AG04449 (cell line): ENCODE data around the gene KLHL26.

Source experiments
- CTCF ChIA-PET: fragments of 350-600 bp; formaldehyde crosslinking; extraction: SDS; loops from one replicate; lab custom pipeline; 2021; ENCODE audit warnings: antibody characterized with exemption; lab: Yijun Ruan, JAX
- POLR2A ChIA-PET: fragments of 400-600, 350-600 bp; formaldehyde crosslinking; extraction: SDS; loops from one replicate; lab custom pipeline; 2020; ENCODE audit warnings: antibody characterized with exemption, inconsistent platforms; lab: Yijun Ruan, JAX
- DNase-seq: peaks from one replicate; pipeline ENCODE4 v3.0.0-alpha.2; 2010; ENCODE audit warnings: low read depth, low spot score
- H3K4me3 ChIP-seq: 2 replicates; pipeline ENCODE4 v1.5.1; 2011; ENCODE audit warnings: low read depth, mild to moderate bottlenecking, control low read depth, low read length
- CTCF ChIP-seq: IDR thresholded peaks from one replicate; pipeline ENCODE4 v1.5.1; 2011; ENCODE audit warnings: mild to moderate bottlenecking, moderate library complexity, low read length, control low read depth, inconsistent platforms; ENCODE audit not compliant: insufficient read depth; ENCODE audit errors: missing control alignments

Gene KLHL26

DNA sequence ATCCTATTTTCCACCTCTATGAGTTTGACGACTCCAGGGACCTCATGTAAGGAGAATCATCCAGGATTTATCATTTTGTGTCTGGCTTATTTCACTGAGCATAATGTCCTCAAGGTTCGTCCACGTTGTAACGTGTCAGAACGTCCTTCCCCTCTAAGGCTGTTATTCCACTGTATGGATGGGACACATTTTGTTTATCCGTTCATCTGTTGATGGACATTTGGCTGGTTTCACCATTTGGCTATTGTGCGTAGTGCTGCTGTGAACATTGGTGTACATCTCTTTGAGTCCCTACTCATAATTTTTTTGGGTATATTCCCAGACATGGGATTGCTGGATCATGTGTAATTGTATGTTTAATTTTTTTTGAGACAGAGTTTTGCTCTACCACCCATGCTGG is 68.1 kb downstream of the KLHL26 start:
- CTCF ChIA-PET = no interaction called here
- no peak for DNase-seq
- POLR2A ChIA-PET = no interaction called here
- no peak overlapping the region for H3K4me3 ChIP-seq
- no peak for TF ChIP-seq CTCF

DNA sequence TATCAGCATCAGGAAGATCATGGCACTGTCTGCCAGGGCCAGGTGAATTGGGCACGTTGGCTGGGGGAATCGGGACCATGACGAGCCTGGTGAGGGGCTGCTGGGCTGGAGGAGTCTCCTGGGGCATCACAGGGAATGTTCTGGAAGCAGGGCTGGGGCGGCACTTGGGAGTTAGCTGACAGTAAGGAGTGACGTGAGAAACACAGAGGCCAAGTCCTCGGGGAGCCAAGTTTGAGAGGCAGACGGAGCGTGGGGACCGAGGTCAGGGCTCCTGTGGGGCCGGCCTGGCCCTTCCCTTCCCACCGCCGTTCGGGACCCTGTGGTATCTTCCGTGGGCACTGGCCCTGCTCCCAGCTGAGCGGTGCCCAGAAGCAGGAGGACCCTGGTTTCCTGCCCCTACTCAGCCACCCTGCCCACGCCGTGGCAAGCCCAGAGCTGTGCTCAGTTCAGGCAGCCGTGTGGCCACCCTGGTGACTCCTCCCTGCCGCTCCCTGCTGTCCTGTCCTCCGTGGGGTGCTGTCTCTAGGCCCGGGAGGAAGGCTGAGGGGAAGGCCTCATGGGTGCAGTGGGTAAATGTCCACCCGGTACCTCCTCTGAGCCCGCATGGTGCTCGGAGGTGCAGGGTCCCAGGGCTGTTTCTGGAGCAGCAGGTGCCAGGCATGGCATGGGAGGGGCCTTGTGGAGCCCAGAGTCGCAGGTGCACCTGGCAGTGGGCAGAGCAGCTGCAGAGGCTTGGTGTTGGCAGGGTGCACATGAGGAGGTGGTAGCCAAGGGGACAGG is 71.8 kb downstream of the KLHL26 start:
- no peak overlapping the region for H3K4me3 ChIP-seq
- no peak for DNase-seq
- CTCF ChIA-PET = interaction anchor here (0.7 kb wide), 1 partner anchor 138 kb away, joined by 3 read pairs; no protein-coding TSS in a partner anchor

GRCh38 chr19:18709546-18709945 is 72.7 kb downstream of the KLHL26 start:
- DNase-seq = no peak
- ChIA-PET POLR2A (no interaction called here), CTCF (no interaction called here)
- no peak overlapping the region for H3K4me3 ChIP-seq
- no peak for TF ChIP-seq CTCF

More for the DNA sequence above, 71.8 kb downstream of the KLHL26 start:
- POLR2A ChIA-PET = no interaction called here
- no peak for TF ChIP-seq CTCF

DNA sequence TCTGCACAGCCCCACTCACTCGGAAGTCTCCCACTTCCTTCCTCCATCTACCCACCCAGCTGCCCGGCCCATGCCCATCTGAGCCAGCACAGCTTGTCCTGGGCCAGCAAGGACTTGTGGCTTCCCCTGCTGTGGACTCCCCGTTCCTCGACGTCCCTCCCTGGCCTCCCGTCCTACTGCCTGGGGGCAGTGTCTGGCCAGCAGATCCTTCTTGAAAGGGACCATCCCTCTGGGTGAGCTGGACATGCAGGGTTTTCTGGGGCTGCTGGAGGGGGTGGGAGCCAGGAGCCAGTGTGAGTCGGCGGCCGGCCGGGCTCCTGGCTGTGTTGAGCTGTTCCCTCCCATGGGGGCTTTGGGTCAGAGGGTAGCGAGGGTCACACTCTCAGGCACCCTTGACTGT is 73.4 kb downstream of the KLHL26 start:
- CTCF ChIA-PET = no interaction called here

GRCh38 chr19:18710996-18711751 is 74.3 kb downstream of the KLHL26 start:
- DNase-seq = no peak

More for the DNA sequence above, 73.4 kb downstream of the KLHL26 start:
- H3K4me3 ChIP-seq = no peak overlapping the region
- TF ChIP-seq CTCF = no peak
- POLR2A ChIA-PET = no interaction called here
- no peak for DNase-seq

More at GRCh38 chr19:18710996-18711751, 74.3 kb downstream of the KLHL26 start:
- H3K4me3 ChIP-seq = no peak overlapping the region
- no peak for TF ChIP-seq CTCF
- ChIA-PET POLR2A (no interaction called here), CTCF (interaction anchor here (1.5 kb wide), 1 partner anchor 135 kb away, joined by 4 read pairs; no protein-coding TSS in a partner anchor)
